EH (cell line): ENCODE data around the gene HIVEP3.

Experiments used
- DNase-seq: peaks from one replicate; pipeline ENCODE4 v3.0.0-alpha.2; 2015; ENCODE audit warnings: low read depth

HIVEP3 gene

DNA sequence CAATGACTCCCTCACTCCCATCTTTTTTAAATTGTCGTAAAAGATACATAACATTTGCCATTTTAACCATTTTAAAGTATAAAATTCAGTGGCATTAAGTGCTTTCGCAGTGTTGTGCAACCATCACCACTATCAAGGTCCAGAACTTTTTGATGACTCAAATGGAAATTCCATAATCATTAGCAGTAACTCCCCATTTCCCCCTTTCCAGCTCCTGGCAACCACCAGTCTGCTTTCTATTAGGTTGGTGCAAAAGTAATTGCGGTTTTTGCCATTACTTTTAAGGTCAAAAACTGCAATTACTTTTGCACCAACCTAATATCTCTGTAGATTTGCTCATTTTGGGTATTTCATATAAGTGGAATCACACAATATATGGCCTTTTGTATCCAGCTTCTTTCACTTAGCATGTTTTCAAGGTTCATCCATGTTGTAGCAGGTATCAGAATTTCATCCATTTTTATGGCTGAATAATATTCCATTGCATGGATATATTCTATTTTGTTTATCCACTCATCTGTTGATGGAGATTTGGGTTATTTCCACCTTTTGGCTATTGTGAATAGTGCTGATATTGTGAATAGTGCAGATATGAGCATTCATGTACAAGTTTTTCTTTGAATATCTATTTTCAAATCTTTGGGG, 159.7 kb downstream of the HIVEP3 start:
- peak; percentile 90 for DNase-seq

DNA sequence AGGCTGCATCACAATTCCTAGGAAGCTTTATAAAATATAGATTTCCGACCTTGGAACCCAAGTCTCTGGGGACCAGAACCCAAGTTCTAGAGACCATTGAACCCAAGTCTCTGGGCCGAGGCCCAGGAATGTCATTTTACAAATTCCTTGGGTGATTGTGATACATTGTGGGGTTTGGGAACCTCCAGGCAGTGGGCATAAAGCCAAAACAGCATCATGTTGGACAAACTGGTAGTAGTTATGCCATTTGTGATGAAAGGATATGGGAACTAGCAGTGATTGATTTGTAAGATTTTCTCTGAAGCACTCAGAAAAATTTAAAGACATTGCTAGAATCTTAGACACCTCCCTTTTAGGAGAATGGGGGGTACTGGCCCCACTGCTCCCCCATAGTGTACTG, 160.2 kb downstream of the HIVEP3 start:
- peak; percentile 60 for DNase-seq

DNA sequence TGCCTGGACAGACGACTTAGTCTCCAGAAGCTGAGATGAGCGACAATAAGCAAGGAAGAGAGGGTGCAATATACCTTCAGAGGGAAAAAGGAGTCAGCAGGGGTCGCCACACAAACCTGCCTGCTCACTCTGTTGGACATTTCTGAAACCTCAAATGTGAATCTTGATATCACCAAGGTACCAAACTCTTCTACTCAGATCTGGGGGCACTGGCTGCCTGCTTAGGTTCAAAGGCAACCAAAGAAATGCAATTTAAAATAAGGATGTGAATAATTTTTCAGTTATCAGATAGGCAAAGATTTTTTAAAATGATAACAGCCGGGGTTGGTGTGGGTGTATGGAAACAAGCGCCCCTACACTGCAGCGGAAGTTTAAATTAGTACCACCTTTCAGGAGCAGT, 164.2 kb downstream of the HIVEP3 start:
- DNase-seq, result no peak

DNA sequence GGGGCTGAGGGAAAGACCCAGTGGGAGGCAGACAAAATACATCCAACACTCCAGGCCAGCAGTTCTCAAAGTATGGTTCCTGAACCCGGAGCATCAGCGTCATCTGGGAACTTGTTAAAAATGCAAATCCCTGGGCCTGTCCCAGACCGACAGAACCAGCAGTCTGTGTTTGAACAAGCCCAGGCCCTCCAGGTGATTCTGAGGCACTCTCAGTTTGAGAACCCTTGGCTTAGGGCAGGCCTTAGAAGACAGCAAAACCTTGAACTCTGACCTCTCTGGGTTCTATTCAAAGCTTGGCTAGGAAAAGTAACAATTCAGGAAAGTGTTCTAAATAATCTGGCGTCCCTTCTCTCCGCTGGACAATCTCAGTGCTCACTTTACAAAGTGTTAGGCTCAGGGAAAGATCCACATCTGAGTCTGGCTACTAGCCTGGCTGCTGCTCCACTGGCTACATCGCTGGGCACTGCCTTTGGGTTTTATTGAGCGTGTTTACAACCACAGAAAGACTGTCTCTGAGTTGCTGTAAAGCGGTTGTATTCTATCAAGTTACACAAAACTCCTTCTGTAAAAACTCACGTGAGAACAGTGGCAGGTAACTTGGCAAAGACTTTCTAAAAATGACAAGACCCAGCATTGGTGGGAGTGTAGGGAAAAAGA, 166.1 kb downstream of the HIVEP3 start:
- no peak for DNase-seq

DNA sequence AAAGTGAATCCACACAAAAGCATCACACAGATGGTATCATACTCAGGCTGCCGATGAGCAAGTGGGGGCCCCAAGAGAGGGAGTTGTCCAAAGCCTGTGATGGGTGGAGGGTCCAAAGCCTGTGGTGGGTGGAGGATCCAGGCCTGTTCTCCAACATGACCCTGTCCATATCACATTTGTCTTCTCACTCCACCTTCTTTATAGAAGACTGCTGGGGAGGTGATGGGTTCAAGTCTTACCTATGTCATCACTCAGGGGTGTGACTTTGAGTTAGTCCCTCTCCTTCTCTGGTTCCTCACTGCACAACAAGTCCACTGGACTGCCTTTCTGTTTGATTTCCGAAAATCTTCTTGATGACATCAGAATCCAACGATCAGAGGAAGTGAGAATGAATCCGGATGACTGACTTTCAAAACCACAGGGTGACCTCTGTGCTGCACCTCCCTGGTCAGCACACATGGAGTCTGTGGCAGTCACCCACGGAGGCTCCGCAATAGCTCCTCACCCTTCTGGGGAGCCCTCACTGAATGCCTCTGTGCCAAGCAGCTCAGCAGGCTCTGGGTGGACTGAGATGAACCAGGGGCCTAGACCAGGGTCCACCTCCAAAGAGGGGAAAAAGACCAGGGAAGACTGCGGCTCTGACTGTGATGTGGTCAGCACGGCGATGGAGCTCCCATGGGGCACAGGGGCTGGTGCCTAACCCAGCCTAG, 166.8 kb downstream of the HIVEP3 start:
- DNase-seq, result peak; percentile 79

DNA sequence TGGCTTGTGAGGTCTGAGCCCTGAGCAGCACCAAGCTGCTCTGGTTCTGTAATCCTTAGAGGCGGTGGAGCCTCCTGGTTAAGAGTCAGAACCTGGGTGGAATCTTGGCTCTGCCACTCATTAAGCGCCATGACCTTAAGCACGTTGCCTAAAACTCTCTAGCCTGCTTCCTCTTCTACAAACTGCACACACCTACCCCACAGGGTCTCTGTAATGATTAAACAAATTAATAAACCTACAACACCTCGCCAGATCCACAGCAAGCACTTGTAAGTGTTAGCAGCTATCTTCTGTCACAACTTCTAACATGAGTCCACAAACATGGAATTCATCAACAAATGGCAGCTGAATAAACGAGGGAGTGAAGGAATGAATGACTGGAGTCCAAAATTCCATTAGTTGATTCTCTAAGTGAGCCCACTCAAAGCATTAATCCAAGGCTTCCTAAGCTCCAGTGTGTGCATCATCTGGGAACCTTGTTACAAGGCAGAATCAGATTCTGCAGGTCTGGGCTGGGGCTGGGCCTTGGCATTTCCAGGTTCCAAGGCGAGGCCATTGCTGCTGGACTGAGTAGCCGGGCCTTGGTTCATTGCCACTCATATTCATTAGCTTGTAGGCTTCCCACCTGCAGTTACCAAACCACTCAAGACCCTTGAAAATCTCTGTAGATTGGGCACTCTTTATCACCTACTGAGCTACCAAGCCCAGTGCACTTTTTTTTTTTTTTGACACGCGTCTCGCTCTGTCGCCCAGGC, 168.6 kb downstream of the HIVEP3 start:
- no peak for DNase-seq

DNA sequence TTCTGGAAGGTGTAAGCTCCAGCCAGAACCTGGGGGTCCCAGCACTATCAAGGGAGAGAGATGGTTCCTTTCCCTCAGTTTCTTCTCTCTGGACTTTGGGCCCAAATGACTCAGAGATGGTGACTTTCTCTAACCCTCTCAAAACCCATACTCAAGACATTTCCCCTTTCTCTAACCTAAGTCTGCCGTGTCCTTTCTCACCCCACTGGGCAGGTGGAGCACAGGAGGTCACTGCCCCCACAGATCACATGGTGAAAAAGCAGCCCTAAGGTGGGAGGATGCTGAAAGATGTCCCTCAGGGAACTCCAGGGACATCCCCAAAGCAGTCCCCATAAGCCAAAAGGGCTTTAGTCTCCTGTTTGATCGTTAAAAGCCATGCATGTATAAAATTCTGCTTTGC, 173.7 kb downstream of the HIVEP3 start:
- no peak for DNase-seq

DNA sequence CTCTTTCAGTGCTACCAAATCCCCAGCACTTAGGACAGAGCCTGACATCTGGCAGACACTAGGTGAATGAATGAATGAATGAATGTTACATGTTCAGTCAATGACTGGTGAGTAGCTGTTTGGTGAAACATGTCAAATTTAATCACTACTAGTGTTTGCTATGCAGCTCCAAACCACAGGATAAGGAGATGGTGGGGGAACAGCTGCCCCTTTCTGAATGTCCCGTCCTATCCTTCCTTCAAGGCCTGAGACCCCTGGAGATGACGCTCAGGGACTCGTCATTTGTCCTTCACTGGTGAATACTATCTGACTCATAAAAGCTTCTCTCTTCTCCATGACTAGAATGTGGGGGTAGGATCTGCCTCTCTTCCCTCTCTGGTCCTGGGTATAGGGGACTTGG, 175.4 kb downstream of the HIVEP3 start:
- peak; percentile 49 for DNase-seq

DNA sequence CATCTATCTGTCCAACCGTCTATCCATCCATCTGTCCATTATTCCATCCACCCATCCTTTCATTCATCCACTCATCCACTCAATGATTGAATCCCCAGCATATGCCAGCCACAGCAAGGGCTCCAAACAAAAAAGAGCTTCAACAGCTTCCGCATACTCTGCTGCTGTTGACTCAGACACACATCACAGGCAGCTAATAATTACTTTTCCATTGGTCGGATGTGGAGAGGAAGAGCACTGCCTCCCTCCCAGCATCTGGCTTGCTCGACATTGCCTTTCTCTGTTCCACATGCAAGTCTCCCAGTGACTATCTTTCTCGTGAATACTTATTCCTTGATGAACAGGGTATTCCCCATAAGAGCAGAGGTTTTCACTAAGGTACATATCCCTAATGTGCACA, 176.5 kb downstream of the HIVEP3 start:
- peak; percentile 86 for DNase-seq

DNA sequence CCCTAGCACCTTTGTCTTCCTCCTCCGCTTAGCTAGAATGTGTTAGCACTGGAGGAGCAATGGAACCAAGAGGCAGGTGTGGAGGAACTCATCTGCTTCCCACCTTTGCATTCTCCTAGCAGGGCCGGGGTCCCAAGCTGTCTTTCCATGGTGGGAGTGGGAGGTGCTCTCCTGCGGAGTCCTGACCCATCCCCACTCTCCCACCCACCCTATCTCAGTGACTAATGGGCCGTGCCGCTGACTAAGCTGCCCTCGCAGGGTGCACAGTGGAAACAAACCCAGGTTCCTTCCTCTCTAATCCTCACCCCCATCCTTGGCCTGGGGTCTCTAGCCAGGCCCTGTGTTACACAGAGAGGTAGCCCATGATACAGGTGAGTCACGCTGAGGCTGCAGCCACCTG, 177.5 kb downstream of the HIVEP3 start:
- DNase-seq, result no peak

DNA sequence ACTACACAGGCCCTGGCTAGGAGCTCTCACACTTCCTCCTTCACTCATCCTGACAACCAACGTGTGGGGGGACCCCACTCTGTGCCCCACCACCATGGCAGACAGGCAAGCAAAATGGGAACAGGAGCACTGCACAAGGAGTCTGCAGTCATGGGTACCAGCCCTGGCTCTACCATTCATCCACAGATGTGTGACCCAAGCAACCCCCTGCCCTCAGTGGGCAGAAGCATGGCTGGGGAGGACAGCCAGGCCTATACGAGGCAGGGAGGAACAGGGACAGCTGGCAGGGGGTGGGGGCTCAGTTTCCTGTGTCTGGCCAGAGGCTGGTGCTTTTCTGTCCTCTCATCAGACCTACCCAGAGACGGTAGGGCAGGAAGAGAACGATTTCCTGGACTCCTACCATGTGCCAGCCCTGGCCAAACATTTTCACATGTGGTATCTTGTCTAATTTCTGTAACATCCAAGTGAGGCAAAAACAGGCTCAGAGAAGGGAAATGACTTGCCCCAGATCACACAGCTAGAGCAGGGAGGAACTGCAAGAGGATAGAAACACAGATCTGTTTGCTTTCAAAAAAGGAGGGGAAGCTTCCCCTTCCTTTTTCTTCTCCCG, 178.0 kb downstream of the HIVEP3 start:
- no peak for DNase-seq

DNA sequence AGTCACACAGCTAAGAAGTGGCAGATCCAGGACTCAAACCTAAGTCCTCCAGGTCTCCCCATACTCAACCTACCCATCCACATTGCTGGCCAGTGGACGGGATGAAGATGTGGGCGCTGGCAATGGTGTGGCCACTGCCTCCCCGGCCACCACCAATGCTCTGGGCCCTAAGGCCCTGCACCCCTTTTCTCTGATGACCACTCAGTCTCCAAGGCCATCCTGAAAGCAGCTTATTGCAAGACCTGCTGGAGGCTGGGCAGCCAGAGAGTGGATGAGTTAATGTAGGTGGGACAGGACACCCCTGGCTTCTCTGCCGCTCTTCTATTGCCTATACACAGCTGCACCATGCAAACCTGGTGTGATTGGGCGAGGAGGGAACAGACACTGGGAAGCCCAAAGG, 178.7 kb downstream of the HIVEP3 start:
- DNase-seq, result no peak

DNA sequence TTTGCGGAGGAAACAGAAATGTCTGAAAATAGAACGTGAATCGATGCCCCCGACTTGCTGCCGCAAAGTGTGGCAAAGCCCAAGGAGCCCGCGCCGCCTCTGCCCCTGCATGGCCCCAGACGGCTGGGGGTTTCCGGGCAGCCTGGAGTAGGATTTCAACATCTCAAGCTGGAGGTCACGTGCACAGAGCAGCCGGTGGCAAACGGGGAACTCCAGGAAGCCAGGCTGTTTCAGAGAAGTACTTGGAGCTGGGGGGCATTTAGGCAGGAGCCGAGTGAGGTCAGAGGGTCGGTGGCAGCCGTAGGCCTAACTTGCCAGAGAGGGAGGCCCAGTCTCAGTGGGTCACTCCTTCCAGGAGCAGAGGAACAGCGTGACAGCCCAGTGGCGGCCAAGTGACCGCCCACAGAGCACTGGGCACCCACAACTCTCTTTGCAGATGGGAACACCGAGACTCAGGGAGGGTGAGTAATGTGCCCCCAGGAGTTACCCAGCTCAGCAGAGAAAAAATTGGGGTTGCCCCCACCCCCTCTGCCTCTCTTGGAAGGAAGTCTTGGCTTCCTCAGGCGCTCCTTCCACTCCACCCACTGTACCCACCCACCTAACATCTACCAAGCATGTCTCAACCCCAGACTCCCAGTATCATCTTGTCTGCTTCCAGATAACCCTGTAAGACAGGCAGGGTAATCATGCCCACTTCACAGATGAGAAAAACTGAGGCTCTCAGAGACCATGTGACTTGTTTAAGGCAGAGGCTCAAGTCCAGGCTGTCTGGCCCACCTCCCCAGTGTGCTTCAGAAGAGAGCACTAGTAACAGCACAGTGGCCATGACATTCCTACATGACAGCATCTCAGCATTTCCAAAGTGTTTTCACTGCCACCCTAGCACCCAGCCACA, 179.4 kb downstream of the HIVEP3 start:
- peak; percentile 58 for DNase-seq

DNA sequence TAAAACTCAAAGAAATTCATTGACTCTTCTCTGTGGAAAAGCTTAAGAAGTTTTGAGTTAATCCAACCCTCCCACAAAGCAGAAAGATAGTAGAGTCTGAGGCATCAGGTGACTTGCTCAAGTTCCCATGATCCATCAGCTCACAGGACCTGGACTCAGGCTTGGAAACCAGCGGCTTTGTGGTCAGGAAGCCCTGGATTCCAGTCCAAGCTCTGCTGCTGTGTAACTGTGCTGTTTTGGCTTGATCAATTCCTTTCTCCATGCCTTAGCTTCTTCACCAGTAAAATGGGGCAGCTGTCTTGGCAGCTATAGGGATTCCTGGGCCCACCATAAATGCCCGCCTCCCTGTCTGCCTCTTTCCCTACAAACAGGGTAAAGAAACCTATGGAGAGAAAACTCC, 180.2 kb downstream of the HIVEP3 start:
- DNase-seq, result peak; percentile 23

DNA sequence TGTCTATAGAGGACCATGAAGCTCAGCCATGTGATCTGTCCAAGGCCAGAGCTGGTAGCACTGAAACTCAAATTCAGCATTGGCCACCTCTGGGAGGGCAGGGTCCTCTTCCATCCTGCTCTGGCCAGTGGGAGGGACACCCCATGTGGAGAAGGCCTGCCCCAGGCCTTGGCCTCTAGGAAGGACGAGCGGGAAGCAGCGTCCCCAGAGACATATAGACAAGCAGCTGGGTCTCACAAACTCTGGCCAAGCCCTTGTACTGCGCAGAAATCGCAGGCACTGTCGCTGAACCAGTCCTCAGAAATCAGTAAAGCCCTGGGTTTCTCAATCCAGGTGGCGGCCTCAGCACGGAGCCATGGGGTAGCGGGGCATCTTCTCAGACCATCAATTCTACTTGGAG, 180.7 kb downstream of the HIVEP3 start:
- DNase-seq, result no peak

DNA sequence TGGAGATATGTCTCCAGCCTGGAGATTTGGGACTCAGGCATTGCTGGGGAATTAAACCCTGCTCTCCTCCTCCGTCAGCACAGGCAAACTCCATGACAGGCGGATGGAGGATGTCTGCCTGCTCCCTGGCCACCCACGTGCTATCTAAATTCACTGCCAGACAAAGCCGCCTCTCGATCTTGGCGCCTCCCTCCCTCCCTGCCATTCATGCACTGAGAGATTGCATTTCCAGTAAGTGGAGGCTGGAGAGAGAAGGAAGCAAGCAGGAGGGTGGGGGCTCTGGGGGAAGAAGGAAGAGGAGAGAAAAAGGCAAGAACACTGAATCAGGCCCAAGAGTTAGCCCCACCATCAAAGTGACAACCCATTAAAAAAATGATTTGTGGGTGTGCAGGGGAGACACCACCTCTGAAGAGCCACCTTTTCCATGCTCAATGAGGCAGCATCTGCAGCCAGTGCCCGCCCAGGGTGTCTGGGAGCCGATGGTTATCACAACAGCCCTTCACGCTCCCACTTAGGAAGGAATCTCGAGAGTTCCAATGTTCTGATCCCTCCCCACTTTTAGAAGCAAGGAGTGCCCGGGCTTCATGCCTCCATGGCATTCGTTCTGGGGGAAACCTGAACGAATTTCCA, 183.0 kb downstream of the HIVEP3 start:
- no peak for DNase-seq

DNA sequence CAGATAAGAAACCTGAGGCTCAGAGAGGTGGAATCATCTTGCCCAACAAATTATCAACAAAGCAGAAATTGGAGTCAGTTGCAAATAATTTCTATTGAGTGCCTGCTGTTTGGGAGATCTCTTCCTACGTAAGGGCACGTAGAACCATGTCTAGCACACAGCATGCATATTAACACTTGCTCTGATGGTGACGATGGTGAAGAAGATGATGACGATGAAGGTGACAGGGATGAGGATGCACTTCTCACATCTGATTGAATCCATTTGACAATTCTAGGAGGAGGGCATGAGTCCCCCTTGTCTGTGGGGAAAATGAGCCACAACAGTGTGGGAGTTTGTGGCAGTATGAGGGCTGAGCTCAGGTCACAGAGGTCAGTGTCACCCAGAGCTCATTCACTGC, 183.6 kb downstream of the HIVEP3 start:
- no peak for DNase-seq

DNA sequence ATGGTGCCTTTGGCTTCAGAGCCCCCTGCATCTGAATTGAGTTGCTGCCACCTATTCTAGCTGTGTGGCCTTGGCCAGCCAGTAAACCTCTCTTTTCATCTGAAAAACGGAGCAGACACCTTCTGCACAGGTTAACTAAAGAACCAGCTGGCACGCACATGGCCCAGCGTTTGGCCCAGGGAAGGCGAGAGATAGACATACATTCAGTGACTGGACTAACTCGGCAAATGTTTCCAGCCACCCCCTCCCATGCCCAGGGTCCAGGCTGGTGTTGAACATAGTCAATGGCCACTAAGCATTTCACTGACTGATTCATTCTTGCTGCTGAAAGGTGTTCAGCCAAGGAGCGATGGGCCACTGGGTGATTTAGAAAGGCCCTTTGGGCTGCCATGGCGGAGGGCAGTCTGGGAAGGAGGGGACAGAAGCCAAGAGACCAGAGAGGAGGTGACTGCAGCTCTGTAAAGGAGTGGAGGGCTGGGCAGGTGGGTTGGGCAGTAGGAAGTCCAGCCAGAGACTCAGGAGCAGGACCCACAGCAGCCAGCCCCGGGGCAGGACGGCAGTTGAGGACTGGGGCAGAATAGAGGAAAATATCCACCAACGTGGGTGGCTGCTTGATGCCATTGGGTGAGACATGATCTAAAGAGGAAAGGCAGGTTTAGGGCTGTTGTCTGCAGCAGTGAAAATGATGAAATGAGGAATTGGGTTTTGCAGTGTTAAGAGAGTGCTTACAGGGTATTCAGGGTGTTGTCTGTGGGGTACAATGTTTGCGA, 184.3 kb downstream of the HIVEP3 start:
- no peak for DNase-seq

DNA sequence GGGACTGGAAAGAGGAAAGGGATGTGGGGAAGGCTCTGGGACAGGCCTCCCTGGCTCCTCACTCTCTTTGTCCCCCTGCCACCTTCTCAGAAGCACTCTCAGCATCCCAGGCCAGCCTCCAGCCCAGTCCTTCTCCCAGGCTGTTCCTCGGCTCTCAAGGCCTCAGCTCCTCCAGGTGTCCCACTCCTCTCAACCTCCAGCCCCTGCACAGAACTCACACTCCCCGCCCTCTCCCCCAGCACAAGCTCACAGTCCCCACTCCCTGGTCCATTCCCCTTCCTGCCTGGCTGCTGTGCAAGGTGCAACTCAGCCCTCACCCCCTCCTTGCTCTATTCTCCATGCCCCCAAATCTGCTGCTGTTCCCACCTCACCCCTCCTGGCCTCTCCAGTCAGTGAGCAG, 185.0 kb downstream of the HIVEP3 start:
- no peak for DNase-seq

DNA sequence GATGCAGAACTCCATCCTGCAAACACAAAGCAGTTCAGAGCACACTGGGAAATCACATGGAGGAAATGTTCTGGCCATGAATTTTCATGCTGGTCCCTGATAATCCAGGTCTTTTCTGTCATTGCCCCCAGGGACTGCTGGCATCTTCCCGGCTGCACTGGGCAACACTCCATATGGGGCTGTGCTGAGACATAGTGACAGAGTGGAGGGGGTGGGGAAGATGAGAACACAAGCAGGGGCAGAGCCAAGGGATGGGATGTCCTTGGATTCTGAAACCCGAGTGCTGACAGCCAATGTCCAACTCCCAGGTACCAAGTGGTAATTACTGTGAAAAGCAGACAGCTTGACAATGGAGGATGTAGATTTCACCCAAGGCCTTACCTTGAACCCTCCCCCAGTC, 185.7 kb downstream of the HIVEP3 start:
- DNase-seq, result no peak
